NB4 (cell line): ENCODE measurements around the gene SEMA3E.

Experiments
- DNase-seq: peaks from one replicate; pipeline ENCODE4 v3.0.0; 2010; ENCODE audit warnings: low read depth
- H3K4me3 ChIP-seq: one replicate; pipeline ENCODE4 v1.5.1; 2011; ENCODE audit warnings: mild to moderate bottlenecking, low read depth, low read length, moderate library complexity
- MYC ChIP-seq: IDR thresholded peaks from 2 replicates; pipeline ENCODE4 v1.6.1; 2011; ENCODE audit warnings: low read depth, low read length
- POLR2A ChIP-seq: IDR thresholded peaks from 2 replicates; pipeline ENCODE4 v1.6.1; 2011; ENCODE audit warnings: mild to moderate bottlenecking; ENCODE audit not compliant: insufficient read length; ENCODE audit errors: extremely low read depth
- TF ChIP-seq, protein P1 (sequence below): IDR thresholded peaks from one replicate; pipeline ENCODE4 v1.5.1; 2012; ENCODE audit warnings: low read depth, low read length
- TF ChIP-seq, protein P2 (sequence below): IDR thresholded peaks from 2 replicates; pipeline ENCODE4 v1.6.1; 2011; ENCODE audit warnings: low read depth, low read length

Gene SEMA3E

GRCh38 chr7:83365746-83366145, 283.2 kb downstream of the SEMA3E start:
- H3K4me3 ChIP-seq, result no peak overlapping the region
- TF ChIP-seq, protein P1, sequence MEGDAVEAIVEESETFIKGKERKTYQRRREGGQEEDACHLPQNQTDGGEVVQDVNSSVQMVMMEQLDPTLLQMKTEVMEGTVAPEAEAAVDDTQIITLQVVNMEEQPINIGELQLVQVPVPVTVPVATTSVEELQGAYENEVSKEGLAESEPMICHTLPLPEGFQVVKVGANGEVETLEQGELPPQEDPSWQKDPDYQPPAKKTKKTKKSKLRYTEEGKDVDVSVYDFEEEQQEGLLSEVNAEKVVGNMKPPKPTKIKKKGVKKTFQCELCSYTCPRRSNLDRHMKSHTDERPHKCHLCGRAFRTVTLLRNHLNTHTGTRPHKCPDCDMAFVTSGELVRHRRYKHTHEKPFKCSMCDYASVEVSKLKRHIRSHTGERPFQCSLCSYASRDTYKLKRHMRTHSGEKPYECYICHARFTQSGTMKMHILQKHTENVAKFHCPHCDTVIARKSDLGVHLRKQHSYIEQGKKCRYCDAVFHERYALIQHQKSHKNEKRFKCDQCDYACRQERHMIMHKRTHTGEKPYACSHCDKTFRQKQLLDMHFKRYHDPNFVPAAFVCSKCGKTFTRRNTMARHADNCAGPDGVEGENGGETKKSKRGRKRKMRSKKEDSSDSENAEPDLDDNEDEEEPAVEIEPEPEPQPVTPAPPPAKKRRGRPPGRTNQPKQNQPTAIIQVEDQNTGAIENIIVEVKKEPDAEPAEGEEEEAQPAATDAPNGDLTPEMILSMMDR, result no peak
- TF ChIP-seq, protein P2, sequence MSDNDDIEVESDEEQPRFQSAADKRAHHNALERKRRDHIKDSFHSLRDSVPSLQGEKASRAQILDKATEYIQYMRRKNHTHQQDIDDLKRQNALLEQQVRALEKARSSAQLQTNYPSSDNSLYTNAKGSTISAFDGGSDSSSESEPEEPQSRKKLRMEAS, result no peak
- TF ChIP-seq POLR2A (no peak), MYC (no peak)
- no peak for DNase-seq

DNA sequence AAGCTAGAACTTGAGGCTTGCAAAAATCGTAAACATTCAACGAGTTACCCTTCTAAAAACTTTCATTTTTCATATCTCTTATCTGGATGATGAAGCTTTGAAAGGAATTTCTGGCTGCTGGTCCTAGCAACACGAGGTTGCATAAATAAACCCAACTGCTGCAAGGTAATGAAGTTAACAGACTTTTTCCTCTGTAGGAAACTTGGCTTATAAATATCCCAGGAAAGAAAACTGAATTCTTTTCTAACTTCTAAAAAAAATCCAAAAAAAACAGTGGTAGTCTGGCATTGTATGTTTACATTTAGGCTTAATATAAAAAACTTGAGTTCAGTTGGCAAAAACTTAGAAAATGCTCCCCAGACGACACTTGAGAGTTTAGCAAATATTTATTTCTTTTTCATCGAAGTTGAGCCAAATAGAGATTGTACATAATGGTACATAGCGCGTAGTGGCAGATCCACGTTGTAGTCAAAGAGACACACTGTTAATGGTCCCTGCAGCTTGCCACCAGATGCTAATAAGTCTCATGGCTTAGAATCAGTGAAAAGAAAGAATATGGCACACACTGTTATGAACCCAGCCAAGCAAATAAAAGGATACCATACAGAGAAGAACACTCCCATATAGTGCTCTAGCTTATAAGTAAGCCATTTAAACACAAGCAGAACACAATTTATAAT, 285.9 kb downstream of the SEMA3E start:
- TF ChIP-seq, protein P2, result no peak
- TF ChIP-seq, protein P1, result no peak
- TF ChIP-seq POLR2A, result no peak
- no peak for TF ChIP-seq MYC
- no peak for DNase-seq
- no peak overlapping the region for H3K4me3 ChIP-seq

DNA sequence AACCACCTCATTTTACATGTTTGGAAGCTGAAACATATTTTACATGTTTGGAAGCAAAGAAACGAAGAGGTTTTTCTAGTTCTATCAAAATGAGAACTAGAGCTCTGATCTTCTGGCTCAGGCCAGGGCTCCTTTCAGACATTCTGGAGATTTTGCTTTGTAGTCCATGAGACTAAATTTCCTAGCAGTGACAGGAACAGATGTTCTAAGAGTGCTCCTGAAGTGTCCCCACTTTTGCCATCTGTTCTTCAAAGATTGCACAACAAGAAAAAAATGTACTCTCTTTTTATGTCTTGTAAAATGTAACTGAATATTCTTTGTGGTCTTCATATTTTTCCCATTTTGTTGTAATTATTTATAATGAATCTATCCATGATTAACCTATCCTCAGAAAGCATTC, 289.8 kb downstream of the SEMA3E start:
- no peak overlapping the region for H3K4me3 ChIP-seq
- no peak for DNase-seq
- no peak for TF ChIP-seq MYC
- TF ChIP-seq, protein P1, result no peak

DNA sequence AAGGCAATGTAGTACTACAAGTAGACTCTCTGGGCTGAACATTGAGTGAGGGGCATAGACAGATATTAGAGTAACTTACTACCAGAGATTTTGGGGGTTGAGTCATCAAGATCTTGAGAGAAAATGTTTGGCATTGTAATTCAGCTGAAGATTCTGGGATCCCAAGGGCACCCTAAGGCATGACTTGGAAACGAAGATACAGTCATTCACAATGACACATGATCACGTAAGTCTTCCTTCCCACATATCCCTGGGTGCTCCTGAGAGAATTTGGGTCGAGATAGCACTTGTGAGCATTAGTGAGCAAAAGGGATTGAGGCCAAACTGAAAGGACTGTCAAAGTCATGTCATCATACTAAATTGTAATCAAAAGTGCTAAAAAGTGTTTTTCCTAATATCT, 293.8 kb downstream of the SEMA3E start:
- H3K4me3 ChIP-seq, result no peak overlapping the region
- TF ChIP-seq, protein P1, result no peak
- TF ChIP-seq POLR2A (no peak), MYC (no peak)
- TF ChIP-seq, protein P2, result no peak
- no peak for DNase-seq

GRCh38 chr7:83347945-83348444, 300.9 kb downstream of the SEMA3E start:
- H3K4me3 ChIP-seq, result no peak overlapping the region
- TF ChIP-seq, protein P1, result no peak
- TF ChIP-seq POLR2A, result no peak
- no peak for TF ChIP-seq MYC
- TF ChIP-seq, protein P2, result no peak
- no peak for DNase-seq

DNA sequence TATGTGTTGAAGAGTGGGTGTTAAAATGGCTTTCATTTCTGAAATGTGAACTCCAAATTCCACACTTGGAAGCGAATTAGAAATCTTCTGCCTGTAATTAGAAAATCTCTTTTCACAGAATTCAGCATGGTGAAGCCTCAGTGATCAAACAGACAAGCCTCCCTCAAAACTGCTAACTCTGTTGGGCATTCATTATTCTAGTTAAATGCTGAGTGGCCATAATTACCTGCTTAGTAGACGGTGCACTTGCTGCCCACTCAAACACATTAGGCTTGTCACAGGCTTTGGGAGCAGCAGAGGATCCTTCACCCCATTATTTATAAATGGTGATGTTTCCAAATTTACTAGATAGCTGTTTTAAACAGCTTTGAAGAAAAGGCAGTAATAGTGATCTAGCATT, 309.0 kb downstream of the SEMA3E start:
- no peak for DNase-seq
- TF ChIP-seq, protein P2, result no peak

More for the DNA sequence above, 309.0 kb downstream of the SEMA3E start:
- H3K4me3 ChIP-seq, result no peak overlapping the region
